Erythroblast (primary cell): ENCODE results near the gene CANX.
"Not testable (repeated sequence)": the region's sequence is repeated elsewhere in the genome, so short reads cannot be mapped to it uniquely, and the experiment has no call there.

Experiments
- DNase-seq, 2 experiments: peaks; one replicate each; lab custom pipeline; 2025; lab: John Stamatoyannopoulos, UW
- GATA1 ChIP-seq: IDR thresholded peaks from 2 replicates; pipeline ENCODE4 v1.6.1; 2011; ENCODE audit warnings: low read depth, mild to moderate bottlenecking, control low read depth, low read length, moderate library complexity
- POLR2A ChIP-seq: IDR thresholded peaks from 2 replicates; pipeline ENCODE4 v1.6.1; 2011; ENCODE audit warnings: mild to moderate bottlenecking, low read length

Gene CANX

GRCh38 chr5:179694561-179694960 is 4.2 kb upstream of the CANX start:
- TF ChIP-seq POLR2A: no peak
- no peak for TF ChIP-seq GATA1
- no peak for DNase-seq

- no peak for TF ChIP-seq POLR2A
- TF ChIP-seq GATA1: no peak
- DNase-seq: no peak
Observed at GRCh38 chr5:179696603-179697002, 2.2 kb upstream of the CANX start.

- no peak for DNase-seq
- no peak for TF ChIP-seq GATA1
- no peak for TF ChIP-seq POLR2A
Observed at GRCh38 chr5:179697108-179697507, 1.7 kb upstream of the CANX start.

- not testable (repeated sequence) for DNase-seq
Observed at GRCh38 chr5:179697543-179697942, 1.2 kb upstream of the CANX start.

GRCh38 chr5:179697993-179698934 is 503 bp upstream of the CANX start:
- DNase-seq: peak; percentile 100
- TF ChIP-seq GATA1: no peak
- peak; percentile 96 for TF ChIP-seq POLR2A

- DNase-seq: peak; percentile 74 to 76
Observed at GRCh38 chr5:179699616-179700237, 960 bp downstream of the CANX start.

GRCh38 chr5:179700401-179700918 is 1.7 kb downstream of the CANX start:
- TF ChIP-seq POLR2A (no peak), GATA1 (no peak)
- peak; percentile 84 to 92 for DNase-seq

More at GRCh38 chr5:179699616-179700237, 960 bp downstream of the CANX start:
- TF ChIP-seq GATA1 (no peak), POLR2A (peak; percentile 44)

GRCh38 chr5:179716286-179716685 is 17.5 kb downstream of the CANX start:
- TF ChIP-seq GATA1 (no peak), POLR2A (no peak)
- DNase-seq: peak; percentile 55 to 60

- no peak for DNase-seq
- TF ChIP-seq GATA1 (no peak), POLR2A (no peak)
Observed at GRCh38 chr5:179720222-179720621, 21.5 kb downstream of the CANX start.

- no peak for TF ChIP-seq POLR2A
- TF ChIP-seq GATA1: no peak
- DNase-seq: no peak
Observed at GRCh38 chr5:179724163-179724562, 25.4 kb downstream of the CANX start.

- no peak for TF ChIP-seq POLR2A
- no peak for TF ChIP-seq GATA1
Observed at GRCh38 chr5:179727106-179727505, 28.3 kb downstream of the CANX start.

GRCh38 chr5:179729303-179729702 is 30.5 kb downstream of the CANX start:
- TF ChIP-seq GATA1: no peak
- no peak for TF ChIP-seq POLR2A

More at GRCh38 chr5:179727106-179727505, 28.3 kb downstream of the CANX start:
- DNase-seq: no peak

GRCh38 chr5:179729727-179730126 is 31.0 kb downstream of the CANX start:
- no peak for DNase-seq
- TF ChIP-seq POLR2A (no peak), GATA1 (no peak)

More at GRCh38 chr5:179729303-179729702, 30.5 kb downstream of the CANX start:
- no peak for DNase-seq

- DNase-seq: no peak
- no peak for TF ChIP-seq POLR2A
- TF ChIP-seq GATA1: no peak
Observed at GRCh38 chr5:179730356-179730755, 31.6 kb downstream of the CANX start.
